Keratinocyte (primary cell): ENCODE measurements around the gene ING5.

Source experiments
- CTCF ChIP-seq, 3 experiments: IDR thresholded peaks in 1 of 3; conservative IDR thresholded peaks in 1 of 3; optimal IDR thresholded peaks in 1 of 3; 2 replicates in 2 of 3; 3 replicates in 1 of 3; pipeline versions ENCODE3 to v1.5.1; 2011; ENCODE audit warnings: low read length in 3 of 3, mild to moderate bottlenecking in 3 of 3, moderate library complexity in 2 of 3, control low read depth in 1 of 3, inconsistent platforms in 1 of 3; ENCODE audit not compliant: insufficient read depth in 2 of 3; ENCODE audit errors: extremely low read depth in 1 of 3
- EZH2 ChIP-seq: IDR thresholded peaks from one replicate; pipeline ENCODE4 v1.6.1; 2012; ENCODE audit warnings: inconsistent platforms, mild to moderate bottlenecking, low read length, moderate library complexity

- TF ChIP-seq CTCF (optimal IDR thresholded peaks at IDR 0.05 in 1 of 3, IDR thresholded peaks at IDR 0.05 in 1 of 3, conservative IDR thresholded peaks at IDR 0.05 in 1 of 3; ENCODE audit: extremely low read depth in 1 of 3, insufficient read depth in 2 of 3, low read length in 3 of 3) (no peak), EZH2 (no peak)
These were observed 27.8 kb upstream of the ING5 start for GRCh38 chr2:241673797-241674725.
